Esophagus squamous epithelium (tissue), 5 donors: ENCODE data around the gene RNF157. TPM values are rescaled to one million over a fixed set of nuclear protein-coding genes. Genes with fewer than 3 reads are reported as not detected.
A peak's percentile ranks its signal among the peaks of the same experiment; 100 is the strongest.

ENCODE experiments used
- DNase-seq: peaks from one replicate; lab custom pipeline; 2025; lab: John Stamatoyannopoulos, UW
- H3K27ac ChIP-seq, 4 donors: fragments of 200-600 bp; sonication (generic); one replicate each; pipeline ENCODE4 v1.5.1; 2016 to 2019; ENCODE audit warnings: mild to moderate bottlenecking in 1 of 4
- H3K27me3 ChIP-seq, 4 donors: fragments of 200-600 bp; sonication (generic); 1 replicate in 3 of 4; 2 replicates in 1 of 4; pipeline versions ENCODE4 v1.5.1 to v1.6.0; 2017 to 2021; ENCODE audit warnings: antibody characterized with exemption in 1 of 4
- H3K36me3 ChIP-seq, 3 donors: fragments of 200-600 bp; sonication (generic); one replicate each; pipeline ENCODE4 v1.5.1; 2016 to 2019
- H3K4me1 ChIP-seq, 3 donors: fragments of 200-600 bp; sonication (generic); one replicate each; pipeline ENCODE4 v1.5.1; 2017 to 2019
- H3K4me3 ChIP-seq, 4 donors: fragments of 200-600 bp; sonication (generic); 1 replicate in 3 of 4; 2 replicates in 1 of 4; pipeline ENCODE4 v1.5.1; 2016 to 2019; ENCODE audit warnings: mild to moderate bottlenecking in 2 of 4, moderate library complexity in 1 of 4
- H3K9me3 ChIP-seq, 3 donors: fragments of 200-600 bp; sonication (generic); one replicate each; pipeline ENCODE4 v1.5.1; 2016 to 2019
- CTCF ChIP-seq, 6 experiments: fragments of 450-650 bp in 4 of 6; fragments of 200-600 bp in 2 of 6; sonication (generic) in 2 of 6; IDR thresholded peaks; one replicate each; pipeline ENCODE4 v1.5.1; 2016 to 2019; ENCODE audit warnings: antibody characterized with exemption in 6 of 6, mild to moderate bottlenecking in 4 of 6, moderate library complexity in 4 of 6
- POLR2A ChIP-seq, 4 donors: fragments of 450-650 bp; IDR thresholded peaks; one replicate each; pipeline ENCODE4 v1.6.1; 2017; ENCODE audit warnings: antibody characterized with exemption in 4 of 4, mild to moderate bottlenecking in 4 of 4, moderate library complexity in 3 of 4
- WGBS, 2 donors: methylation state at CpG; one replicate each; pipeline ENCODE4 v1.1.5; 2018; 5-methylcytosine and 5-hydroxymethylcytosine counted together
- intact Hi-C: fragments of 100-400 bp; cut with DNase I; formaldehyde crosslinking; loops from one replicate; pipeline ENCODE4 v1.15.0; 2022
- total RNA-seq, 4 donors: library from RNA; depleted of rRNA; stranded (reverse); fragments of >200 nt; gene quantifications; one replicate each; pipeline ENCODE4 v1.1.0, GENCODE V29; 2016
- donor health status: DM: yes; HTN: yes; CAD: no.

Gene RNF157
- total RNA-seq, 4 donors from 2014 or later = 0.11 to 3.4 (median 0.26) TPM

- WGBS, 2 donors = no CpG with 5 or more reads among the region's 76 CpGs
- H3K27ac ChIP-seq = peak overlapping the region; percentile 98 to 100 (median 98)
- peaks cover 60 to 83% (median 64%) of the 10 kb centered on the region in 3 donors for H3K4me1 ChIP-seq
Measured at GRCh38 chr17:76265624-76266243, 25.4 kb upstream of the RNF157 start.

GRCh38 chr17:76264755-76265623 lies 24.7 kb upstream of the RNF157 start, which contains the start of gene UBALD2:
Gene UBALD2 (plus strand): TSS chr17:76265348. CDS start chr17:76265506, 158 bp downstream.
- intact Hi-C loops = no loop called here
- 0% methylated on average over 1 to 7 of the region's 94 CpGs for WGBS, 2 donors

More at GRCh38 chr17:76265624-76266243, 25.4 kb upstream of the RNF157 start:
- DNase-seq = no peak
- Histone ChIP-seq H3K9me3 (no peaks in the 10 kb centered on the region), H3K4me3 (peak overlapping the region; percentile 89 to 99 (median 94)), H3K27me3 (no peaks in the 10 kb centered on the region), H3K36me3 (peaks cover 0 to 21% (median 9%) of the 10 kb centered on the region in 3 donors)
- TF ChIP-seq CTCF (IDR thresholded peaks at IDR 0.05) = peak in 1 of 6 experiments; percentile 13
- TF ChIP-seq POLR2A (IDR thresholded peaks at IDR 0.05) = peak in 1 of 4 donors; percentile 14
- intact Hi-C loops = no loop called here

GRCh38 chr17:76264425-76264754 lies 24.1 kb upstream of the RNF157 start:
- H3K36me3 ChIP-seq = peaks cover 0 to 8% (median 0%) of the 10 kb centered on the region in 3 donors
- H3K27me3 ChIP-seq = no peaks in the 10 kb centered on the region
- TF ChIP-seq CTCF (IDR thresholded peaks at IDR 0.05) (no peak), POLR2A (IDR thresholded peaks at IDR 0.05) (no peak)
- H3K9me3 ChIP-seq = no peaks in the 10 kb centered on the region
- 15 to 24% methylated on average over 9 of the region's 9 CpGs for WGBS, 2 donors
- peaks cover 48 to 83% (median 57%) of the 10 kb centered on the region in 3 donors for H3K4me1 ChIP-seq
- peak overlapping the region in 2 of 4 donors; percentile 5 to 41 for H3K4me3 ChIP-seq
- no peak for DNase-seq
- peak overlapping the region; percentile 79 to 86 (median 82) for H3K27ac ChIP-seq
- intact Hi-C loops = no loop called here

More at GRCh38 chr17:76264755-76265623, 24.7 kb upstream of the RNF157 start, which contains the start of gene UBALD2:
- DNase-seq = peak; percentile 98
- Histone ChIP-seq H3K4me3 (peak within 1 kb of the TSS; percentile 89 to 99 (median 94)), H3K27ac (peak within 1 kb of the TSS; percentile 98 to 100 (median 98)), H3K27me3 (no peaks in the 10 kb centered on the region), H3K9me3 (no peaks in the 10 kb centered on the region), H3K36me3 (peaks cover 0 to 14% (median 2%) of the 10 kb centered on the region in 3 donors), H3K4me1 (peaks cover 54 to 83% (median 58%) of the 10 kb centered on the region in 3 donors)
- TF ChIP-seq POLR2A (IDR thresholded peaks at IDR 0.05) (peak in 3 of 4 donors; percentile 81 to 96 (median 96)), CTCF (IDR thresholded peaks at IDR 0.05) (peak in 1 of 6 experiments; percentile 9)

- no peaks in the 10 kb centered on the region for H3K27me3 ChIP-seq
- DNase-seq = no peak
- TF ChIP-seq CTCF (IDR thresholded peaks at IDR 0.05) (no peak), POLR2A (IDR thresholded peaks at IDR 0.05) (no peak)
- H3K27ac ChIP-seq = peak overlapping the region; percentile 79 to 86 (median 82)
- intact Hi-C loops = no loop called here
- peaks cover 0 to 3% (median 0%) of the 10 kb centered on the region in 3 donors for H3K36me3 ChIP-seq
- no peaks in the 10 kb centered on the region for H3K9me3 ChIP-seq
- H3K4me1 ChIP-seq = peaks cover 45 to 83% (median 52%) of the 10 kb centered on the region in 3 donors
- H3K4me3 ChIP-seq = no peak overlapping the region
- WGBS, 2 donors = 74 to 80% methylated on average over 5 of the region's 5 CpGs
Measured at GRCh38 chr17:76263896-76264295, 23.6 kb upstream of the RNF157 start.
